Astrocyte (in vitro differentiated cells and primary cell): ENCODE measurements around the gene EIF5A. TPM values are rescaled to one million over a fixed set of nuclear protein-coding genes. Genes with fewer than 3 reads are reported as not detected.

Experiments
- DNase-seq: peaks from one replicate; pipeline ENCODE4 v3.0.0-alpha.2; 2010; ENCODE audit warnings: low read depth
- FAIRE-seq: peaks from 2 replicates; lab custom pipeline; 2011; peaks lifted over from hg19 to GRCh38; lab: Jason Lieb, UNC
- H2AFZ ChIP-seq: 2 replicates; pipeline ENCODE4 v1.6.0; 2012; ENCODE audit warnings: low read depth, low read length, inconsistent platforms
- H3K27ac ChIP-seq: 2 replicates; pipeline ENCODE4 v1.5.1; 2011; ENCODE audit warnings: low read depth, low read length, inconsistent platforms
- H3K27me3 ChIP-seq: 2 replicates; pipeline ENCODE4 v1.6.0; 2011; ENCODE audit warnings: low read length, inconsistent platforms; ENCODE audit not compliant: insufficient read depth
- H3K36me3 ChIP-seq: 2 replicates; pipeline ENCODE4 v1.5.1; 2011; ENCODE audit warnings: low read length, inconsistent platforms; ENCODE audit not compliant: insufficient read depth
- H3K4me1 ChIP-seq: 2 replicates; pipeline ENCODE4 v1.5.1; 2011; ENCODE audit warnings: low read length, inconsistent platforms; ENCODE audit not compliant: insufficient read depth
- H3K4me2 ChIP-seq: 2 replicates; pipeline ENCODE4 v1.6.0; 2012; ENCODE audit warnings: low read length, inconsistent platforms
- H3K4me3 ChIP-seq: 2 replicates; pipeline ENCODE4 v1.5.1; 2011; ENCODE audit warnings: low read depth, mild to moderate bottlenecking, low read length, inconsistent platforms; ENCODE audit not compliant: insufficient read depth
- H3K79me2 ChIP-seq: 2 replicates; pipeline ENCODE4 v1.6.0; 2012; ENCODE audit warnings: mild to moderate bottlenecking, low read length, inconsistent platforms; ENCODE audit not compliant: insufficient read depth
- H3K9ac ChIP-seq: 2 replicates; pipeline ENCODE4 v1.6.0; 2012; ENCODE audit warnings: mild to moderate bottlenecking, low read length, inconsistent platforms
- H3K9me3 ChIP-seq: 2 replicates; pipeline ENCODE4 v1.5.1; 2012; ENCODE audit warnings: low read depth, mild to moderate bottlenecking, low read length, inconsistent platforms; ENCODE audit not compliant: insufficient read depth
- H4K20me1 ChIP-seq: 2 replicates; pipeline ENCODE4 v1.6.0; 2012; ENCODE audit warnings: low read length, inconsistent platforms; ENCODE audit not compliant: insufficient read depth
- H3K27ac Mint-ChIP-seq: one replicate; pipeline ENCODE4 v1.8.0; 2021; ENCODE audit warnings: mild to moderate bottlenecking, mixed read lengths; ENCODE audit not compliant: unreplicated experiment
- H3K27me3 Mint-ChIP-seq: one replicate; pipeline ENCODE4 v1.8.0; 2021; ENCODE audit warnings: low read depth, mixed read lengths; ENCODE audit not compliant: unreplicated experiment
- H3K36me3 Mint-ChIP-seq: one replicate; pipeline ENCODE4 v1.8.0; 2021; ENCODE audit warnings: low read depth, mixed read lengths; ENCODE audit not compliant: unreplicated experiment
- H3K4me1 Mint-ChIP-seq: one replicate; pipeline ENCODE4 v1.8.0; 2021; ENCODE audit warnings: low read depth, mixed read lengths; ENCODE audit not compliant: unreplicated experiment
- H3K4me3 Mint-ChIP-seq: one replicate; pipeline ENCODE4 v1.8.0; 2021; ENCODE audit warnings: mild to moderate bottlenecking, moderate library complexity, mixed read lengths; ENCODE audit not compliant: unreplicated experiment
- H3K9me3 Mint-ChIP-seq: one replicate; pipeline ENCODE4 v1.8.0; 2021; ENCODE audit warnings: mild to moderate bottlenecking, mixed read lengths; ENCODE audit not compliant: unreplicated experiment
- EZH2 ChIP-seq: IDR thresholded peaks from 2 replicates; pipeline ENCODE4 v1.6.1; 2012; ENCODE audit warnings: mild to moderate bottlenecking, low read length, inconsistent platforms; ENCODE audit not compliant: insufficient read depth
- total RNA-seq: library from RNA; stranded (reverse); gene quantifications from 2 replicates; pipeline ENCODE4 v1.2.1, GENCODE V29; 2021
- TF ChIP-seq, protein P1 (sequence below): IDR thresholded peaks from 2 replicates; pipeline ENCODE4 v1.5.1; 2011; ENCODE audit warnings: low read depth, mild to moderate bottlenecking, inconsistent platforms, low read length, moderate library complexity; ENCODE audit not compliant: insufficient read depth

The EIF5A gene
- total RNA-seq, 1 donor from 2014 or later: 915 TPM

DNA sequence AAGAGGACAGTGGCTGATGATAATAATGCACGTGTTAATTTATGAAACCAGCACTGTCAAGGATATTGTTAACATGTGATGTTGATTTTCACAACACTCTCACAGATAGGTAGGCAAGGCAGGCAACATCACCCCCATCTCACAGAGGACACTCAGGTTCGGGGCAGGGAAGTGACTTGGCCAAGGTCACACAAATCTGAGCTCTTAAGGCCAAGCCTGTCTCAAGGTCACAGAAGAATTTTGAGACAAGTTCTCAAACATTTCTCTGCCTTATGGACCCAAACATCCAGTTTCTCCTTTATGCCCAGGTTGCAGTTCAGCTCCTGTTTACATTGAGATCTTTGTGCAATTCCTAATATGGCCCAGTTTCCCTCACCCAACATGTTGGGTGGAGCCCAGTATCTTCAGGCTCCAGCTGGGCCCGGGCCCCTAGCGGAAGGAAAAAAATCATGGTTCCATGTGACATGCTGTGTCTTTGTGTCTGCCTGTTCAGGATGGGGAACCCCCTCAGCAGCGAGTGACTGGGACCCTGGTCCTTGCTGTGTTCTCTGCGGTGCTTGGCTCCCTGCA lies 24.6 kb upstream of the EIF5A start:
- H3K4me2 ChIP-seq: no peak overlapping the region
- DNase-seq (no peak), FAIRE-seq (no peak)
- peaks cover 28% of the 10 kb centered on the region for H3K27me3 ChIP-seq
- Mint-ChIP-seq H3K9me3 (no peaks in the 10 kb centered on the region), H3K27me3 (peaks cover 54% of the 10 kb centered on the region), H3K27ac (no peak overlapping the region), H3K4me3 (no peak overlapping the region), H3K4me1 (no peaks in the 10 kb centered on the region), H3K36me3 (no peaks in the 10 kb centered on the region)
- no peaks in the 10 kb centered on the region for H3K9me3 ChIP-seq
- H3K27ac ChIP-seq: no peak overlapping the region
- TF ChIP-seq, protein P1, sequence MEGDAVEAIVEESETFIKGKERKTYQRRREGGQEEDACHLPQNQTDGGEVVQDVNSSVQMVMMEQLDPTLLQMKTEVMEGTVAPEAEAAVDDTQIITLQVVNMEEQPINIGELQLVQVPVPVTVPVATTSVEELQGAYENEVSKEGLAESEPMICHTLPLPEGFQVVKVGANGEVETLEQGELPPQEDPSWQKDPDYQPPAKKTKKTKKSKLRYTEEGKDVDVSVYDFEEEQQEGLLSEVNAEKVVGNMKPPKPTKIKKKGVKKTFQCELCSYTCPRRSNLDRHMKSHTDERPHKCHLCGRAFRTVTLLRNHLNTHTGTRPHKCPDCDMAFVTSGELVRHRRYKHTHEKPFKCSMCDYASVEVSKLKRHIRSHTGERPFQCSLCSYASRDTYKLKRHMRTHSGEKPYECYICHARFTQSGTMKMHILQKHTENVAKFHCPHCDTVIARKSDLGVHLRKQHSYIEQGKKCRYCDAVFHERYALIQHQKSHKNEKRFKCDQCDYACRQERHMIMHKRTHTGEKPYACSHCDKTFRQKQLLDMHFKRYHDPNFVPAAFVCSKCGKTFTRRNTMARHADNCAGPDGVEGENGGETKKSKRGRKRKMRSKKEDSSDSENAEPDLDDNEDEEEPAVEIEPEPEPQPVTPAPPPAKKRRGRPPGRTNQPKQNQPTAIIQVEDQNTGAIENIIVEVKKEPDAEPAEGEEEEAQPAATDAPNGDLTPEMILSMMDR: no peak
- TF ChIP-seq EZH2: no peak
- H3K4me3 ChIP-seq: no peak overlapping the region
- no peak overlapping the region for H2AFZ ChIP-seq
- H3K36me3 ChIP-seq: no peaks in the 10 kb centered on the region
- H3K9ac ChIP-seq: no peak overlapping the region
- no peaks in the 10 kb centered on the region for H3K79me2 ChIP-seq
- no peaks in the 10 kb centered on the region for H4K20me1 ChIP-seq
- peaks cover 14% of the 10 kb centered on the region for H3K4me1 ChIP-seq

DNA sequence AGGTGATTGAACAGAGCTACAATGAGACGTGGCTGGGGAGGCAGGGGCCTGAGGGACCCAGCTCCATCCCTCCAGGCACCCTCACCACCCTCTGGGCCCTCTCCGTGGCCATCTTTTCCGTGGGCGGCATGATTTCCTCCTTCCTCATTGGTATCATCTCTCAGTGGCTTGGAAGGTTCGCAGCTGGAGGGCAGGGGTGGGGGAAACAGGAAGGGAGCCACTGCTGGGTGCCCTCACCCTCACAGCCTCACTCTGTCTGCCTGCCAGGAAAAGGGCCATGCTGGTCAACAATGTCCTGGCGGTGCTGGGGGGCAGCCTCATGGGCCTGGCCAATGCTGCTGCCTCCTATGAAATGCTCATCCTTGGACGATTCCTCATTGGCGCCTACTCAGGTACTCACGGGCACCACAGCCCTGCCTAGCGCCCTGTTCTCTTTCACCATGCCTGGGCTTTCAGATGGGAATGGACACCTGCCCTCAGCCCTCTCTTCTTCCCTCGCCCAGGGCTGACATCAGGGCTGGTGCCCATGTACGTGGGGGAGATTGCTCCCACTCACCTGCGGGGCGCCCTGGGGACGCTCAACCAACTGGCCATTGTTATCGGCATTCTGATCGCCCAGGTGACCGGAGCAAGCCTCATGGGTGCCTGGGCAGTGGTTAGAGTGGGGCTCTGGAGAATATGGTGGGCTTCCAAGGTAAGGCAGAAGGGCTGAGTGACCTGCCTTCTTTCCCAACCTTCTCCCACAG lies 23.8 kb upstream of the EIF5A start:
- Mint-ChIP-seq H3K36me3 (peaks cover 2% of the 10 kb centered on the region), H3K27ac (no peak overlapping the region), H3K4me1 (no peaks in the 10 kb centered on the region), H3K4me3 (no peak overlapping the region), H3K9me3 (no peaks in the 10 kb centered on the region), H3K27me3 (peaks cover 61% of the 10 kb centered on the region)
- no peak for TF ChIP-seq EZH2
- TF ChIP-seq, protein P1: no peak
- Histone ChIP-seq H3K27ac (no peak overlapping the region), H3K4me3 (no peak overlapping the region), H3K9ac (no peak overlapping the region), H3K9me3 (no peaks in the 10 kb centered on the region), H3K27me3 (peaks cover 33% of the 10 kb centered on the region), H3K36me3 (no peaks in the 10 kb centered on the region), H4K20me1 (no peaks in the 10 kb centered on the region), H3K4me2 (no peak overlapping the region), H3K79me2 (no peaks in the 10 kb centered on the region), H2AFZ (no peak overlapping the region), H3K4me1 (peaks cover 14% of the 10 kb centered on the region)
- DNase-seq (no peak), FAIRE-seq (no peak)

DNA sequence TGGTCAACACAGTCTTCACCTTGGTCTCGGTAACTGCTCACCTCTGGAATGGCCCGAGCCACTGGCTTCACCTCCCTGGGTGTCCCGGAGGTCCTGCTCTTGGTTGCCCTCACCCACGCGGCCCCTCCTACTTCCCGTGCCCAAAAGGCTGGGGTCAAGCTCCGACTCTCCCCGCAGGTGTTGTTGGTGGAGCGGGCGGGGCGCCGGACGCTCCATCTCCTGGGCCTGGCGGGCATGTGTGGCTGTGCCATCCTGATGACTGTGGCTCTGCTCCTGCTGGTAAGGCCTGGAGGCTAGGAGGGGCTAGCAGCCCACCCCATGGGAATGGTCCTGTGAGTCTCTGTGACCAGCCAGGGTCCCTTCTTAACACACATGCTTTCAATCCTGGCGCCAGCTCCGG lies 22.5 kb upstream of the EIF5A start:
- Histone ChIP-seq H2AFZ (no peak overlapping the region), H3K9me3 (no peaks in the 10 kb centered on the region), H3K36me3 (no peaks in the 10 kb centered on the region), H3K27ac (no peak overlapping the region), H3K27me3 (peaks cover 33% of the 10 kb centered on the region), H3K79me2 (no peaks in the 10 kb centered on the region), H3K4me3 (no peak overlapping the region), H4K20me1 (no peaks in the 10 kb centered on the region), H3K9ac (no peak overlapping the region), H3K4me1 (peaks cover 14% of the 10 kb centered on the region), H3K4me2 (no peak overlapping the region)
- H3K9me3 Mint-ChIP-seq: no peaks in the 10 kb centered on the region
- no peak overlapping the region for H3K4me3 Mint-ChIP-seq
- H3K27ac Mint-ChIP-seq: no peak overlapping the region
- DNase-seq: no peak
- FAIRE-seq: no peak
- H3K27me3 Mint-ChIP-seq: peaks cover 61% of the 10 kb centered on the region
- H3K4me1 Mint-ChIP-seq: no peaks in the 10 kb centered on the region
- TF ChIP-seq EZH2: no peak
- TF ChIP-seq, protein P1: no peak
- peaks cover 2% of the 10 kb centered on the region for H3K36me3 Mint-ChIP-seq
